ENCODE results near the gene NAIF1. TPM values are rescaled to one million over a fixed set of nuclear protein-coding genes. Genes with fewer than 3 reads are reported as not detected.
A peak's percentile ranks its signal among the peaks of the same experiment; 100 is the strongest.

NAIF1 gene, protein sequence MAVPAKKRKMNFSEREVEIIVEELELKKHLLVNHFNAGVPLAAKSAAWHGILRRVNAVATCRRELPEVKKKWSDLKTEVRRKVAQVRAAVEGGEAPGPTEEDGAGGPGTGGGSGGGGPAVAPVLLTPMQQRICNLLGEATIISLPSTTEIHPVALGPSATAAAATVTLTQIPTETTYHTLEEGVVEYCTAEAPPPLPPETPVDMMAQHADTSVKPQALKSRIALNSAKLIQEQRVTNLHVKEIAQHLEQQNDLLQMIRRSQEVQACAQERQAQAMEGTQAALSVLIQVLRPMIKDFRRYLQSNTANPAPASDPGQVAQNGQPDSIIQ
- 11.0 TPM for total RNA-seq (2021; ENCODE audit: unreplicated experiment)
- polyA plus RNA-seq (2012) = 13.3 and 16.7 TPM in 2 replicates
- percentile 61 among the genes with signal in this experiment for Bru-seq, nascent RNA
- percentile 51 among the genes with signal in this experiment for BruChase-seq, experiment 1, labeled RNA remaining after a 6-hour chase
- percentile 77 among the genes with signal in this experiment for BruChase-seq, experiment 2, labeled RNA remaining after a 2-hour chase
- long read RNA-seq, partial matches to known transcripts = 3 of 11 reads
- long read RNA-seq, other reads (novel, unspliced or antisense) = 6 of 11 reads

DNA sequence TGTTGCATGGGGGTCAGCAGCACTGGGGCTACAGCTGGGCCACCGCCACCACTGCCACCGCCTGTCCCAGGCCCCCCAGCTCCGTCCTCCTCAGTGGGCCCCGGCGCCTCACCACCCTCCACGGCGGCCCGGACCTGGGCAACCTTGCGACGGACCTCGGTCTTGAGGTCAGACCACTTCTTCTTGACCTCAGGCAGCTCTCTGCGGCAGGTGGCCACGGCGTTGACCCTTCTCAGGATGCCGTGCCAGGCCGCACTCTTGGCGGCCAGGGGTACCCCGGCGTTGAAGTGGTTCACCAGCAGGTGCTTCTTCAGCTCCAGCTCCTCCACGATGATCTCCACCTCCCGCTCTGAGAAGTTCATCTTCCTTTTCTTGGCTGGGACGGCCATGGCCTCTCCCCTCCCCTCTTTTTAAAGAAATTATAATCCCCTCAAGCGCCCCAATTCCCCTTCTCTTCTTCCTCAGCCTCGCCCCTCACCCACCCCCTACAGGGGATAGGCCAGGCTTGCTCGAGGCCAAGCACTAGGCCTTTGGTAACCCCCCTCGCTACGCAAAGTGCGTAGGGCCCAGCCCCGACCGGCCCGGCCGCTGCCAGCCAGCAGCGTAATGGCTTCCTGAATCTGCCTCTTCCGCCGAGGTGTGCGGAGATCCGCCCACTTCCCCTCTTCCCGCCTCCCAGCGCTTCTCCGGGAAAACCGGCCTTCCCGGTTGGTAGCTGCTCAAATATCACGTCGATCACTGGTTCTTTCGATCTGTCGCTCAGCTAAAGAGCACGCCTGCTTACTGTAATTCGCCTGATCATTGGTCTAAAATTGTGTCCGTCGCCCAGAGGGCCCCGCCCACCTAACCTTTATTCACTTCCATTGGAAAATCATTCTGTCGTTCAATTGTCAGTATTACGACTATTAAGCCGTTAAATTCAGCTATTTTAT, at the start of gene NAIF1:
TSS of gene NAIF1 (minus strand) at position 608 of the 932 bp plus-strand sequence. CDS start at position 389, 219 bp downstream.
- Histone ChIP-seq H3K9me3 (ENCODE audit: control insufficient read depth in 1 of 2, insufficient read depth in 1 of 2, low read depth in 1 of 2, low read length in 2 of 2) (no peaks in the 10 kb centered on the region), H3K9me2 (ENCODE audit: insufficient read depth) (no peaks in the 10 kb centered on the region), H2AFZ (ENCODE audit: low read depth, low read length, poor library complexity, severe bottlenecking) (peak within 1 kb of the TSS; percentile 79), H4K20me1 (ENCODE audit: insufficient read depth) (no peaks in the 10 kb centered on the region), H3K4me3 (replicated peaks in 1 of 2; ENCODE audit: low read depth in 1 of 2, low read length in 2 of 2) (peak within 1 kb of the TSS; percentile 81 to 85), H3K27ac (ENCODE audit: low read depth, low read length) (peak within 1 kb of the TSS; percentile 95), H3K79me2 (ENCODE audit: insufficient read depth, low read length) (peaks cover 47% of the 10 kb centered on the region), H3K9ac (ENCODE audit: low read length) (peak within 1 kb of the TSS; percentile 88), H3K4me2 (ENCODE audit: low read length) (peak within 1 kb of the TSS; percentile 99), H3K4me1 (ENCODE audit: control insufficient read depth in 1 of 2, insufficient read depth in 2 of 2, low read length in 2 of 2) (peaks cover 25 to 37% of the 10 kb centered on the region in 2 experiments), H3K27me3 (ENCODE audit: insufficient read depth, low read length) (no peaks in the 10 kb centered on the region), H3K36me3 (ENCODE audit: control insufficient read depth in 1 of 2, insufficient read depth in 2 of 2, low read length in 2 of 2) (no peaks in the 10 kb centered on the region)
- DNase-seq (ENCODE audit: low read depth, low spot score) = peak; percentile 99
- peak; percentile 45 for TF ChIP-seq POLR2AphosphoS5 (IDR thresholded peaks at IDR 0.05; ENCODE audit: low read depth, low read length)
- peak; percentile 65 for TF ChIP-seq YY1 (IDR thresholded peaks at IDR 0.05; ENCODE audit: extremely low read depth, insufficient replicate concordance, low read depth, low read length)
- no peak for TF ChIP-seq TCF7L2 (IDR thresholded peaks at IDR 0.05; ENCODE audit: borderline replicate concordance, extremely low read depth, insufficient read depth, insufficient read length)
- no peak for TF ChIP-seq POLR2A (IDR thresholded peaks at IDR 0.05; ENCODE audit: borderline replicate concordance, extremely low read depth, insufficient read depth, insufficient read length)
- TF ChIP-seq ZFX (IDR thresholded peaks at IDR 0.05) = peak; percentile 73; the same call in 1 of the 2 replicates
- intact Hi-C loops (cut with micrococcal nuclease) = no loop called here
- TSS peak; percentile 68 for BruUV-seq (replicated peaks)
- RAD21 ChIA-PET (ENCODE audit: low non-redundant PET in 1 of 2, low total read pairs in 2 of 2, uncharacterized antibody in 2 of 2, unreplicated experiment in 2 of 2) = interaction anchor here (0.6 to 1.4 kb wide), 4 partner anchors 12 to 283 kb away, joined by 3 to 4 read pairs (median 4); no protein-coding TSS in a partner anchor
- POLR2A ChIA-PET = interaction anchor here (0.6 to 1.8 kb wide), 9 partner anchors 9 to 146 kb away, joined by 3 to 23 read pairs (median 4); no protein-coding TSS in a partner anchor
- CTCF ChIA-PET = interaction anchor here (1.0 to 2.4 kb wide), 7 partner anchors 10 to 124 kb away, joined by 3 to 9 read pairs (median 5); no protein-coding TSS in a partner anchor
- peak; percentile 81 for ATAC-seq

Data from HCT116 (cell line).